Right atrium auricular region (tissue), 2 donors: ENCODE results near the gene NCOA6. TPM values are rescaled to one million over a fixed set of nuclear protein-coding genes. Genes with fewer than 3 reads are reported as not detected.

Experiments
- DNase-seq: peaks from one replicate; pipeline ENCODE4 v3.0.0-alpha.2; 2019; ENCODE audit warnings: low spot score
- H3K27ac ChIP-seq, 2 donors: fragments of 200-600 bp; sonication (generic); 1 replicate in 1 of 2; 2 replicates in 1 of 2; pipeline ENCODE4 v1.5.1; 2016 to 2019
- H3K27me3 ChIP-seq, 2 donors: fragments of 200-600 bp; sonication (generic); one replicate each; pipeline versions ENCODE4 v1.5.1 to v1.6.0; 2017 to 2019
- H3K36me3 ChIP-seq: fragments of 200-600 bp; sonication (generic); one replicate; pipeline ENCODE4 v1.5.1; 2016
- H3K4me1 ChIP-seq, 2 donors: fragments of 200-600 bp; sonication (generic); one replicate each; pipeline versions ENCODE4 v1.5.1 to v1.6.0; 2017 to 2019
- H3K4me3 ChIP-seq, 2 donors: fragments of 200-600 bp; sonication (generic); 1 replicate in 1 of 2; 2 replicates in 1 of 2; pipeline ENCODE4 v1.5.1; 2017 to 2019; ENCODE audit warnings: mild to moderate bottlenecking in 1 of 2, moderate library complexity in 1 of 2
- H3K9me3 ChIP-seq, 2 donors: fragments of 200-600 bp; sonication (generic); one replicate each; pipeline ENCODE4 v1.5.1; 2019
- total RNA-seq, 2 donors: library from RNA; depleted of rRNA; stranded (reverse); fragments of >200 nt; gene quantifications; one replicate each; pipeline ENCODE4 v1.1.0, GENCODE V29; 2016
- TF ChIP-seq, protein P1 (sequence below), 2 donors: fragments of 200-600 bp; sonication (generic); IDR thresholded peaks; one replicate each; pipeline ENCODE4 v1.5.1; 2019; ENCODE audit warnings: antibody characterized with exemption in 2 of 2

NCOA6 gene
- total RNA-seq, 2 donors from 2014 or later = 18.2 to 18.4 TPM

DNA sequence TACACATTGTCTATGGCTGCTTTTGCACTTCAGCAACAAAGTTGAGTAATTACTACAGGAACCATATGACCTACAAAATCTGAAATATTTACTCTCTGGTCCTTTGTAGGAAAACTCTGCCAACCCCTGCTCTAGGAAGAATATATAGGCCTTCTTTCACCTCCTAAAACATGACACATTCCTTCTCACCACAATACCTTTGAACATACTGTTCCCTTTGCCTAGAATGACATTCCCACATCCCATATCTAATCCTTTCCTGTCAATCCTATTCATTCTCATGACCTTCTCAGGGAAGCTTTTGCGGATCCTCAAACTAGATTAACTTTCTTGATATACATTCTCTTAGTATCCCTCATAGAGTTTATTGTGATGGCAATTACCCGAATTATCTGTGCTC lies 18.0 kb upstream of the NCOA6 start:
- no peak for DNase-seq
- Histone ChIP-seq H3K9me3 (no peaks in the 10 kb centered on the region), H3K36me3 (peaks cover 13% of the 10 kb centered on the region), H3K4me3 (no peak overlapping the region), H3K27me3 (no peaks in the 10 kb centered on the region), H3K27ac (no peak overlapping the region), H3K4me1 (no peaks in the 10 kb centered on the region)
- TF ChIP-seq, protein P1, sequence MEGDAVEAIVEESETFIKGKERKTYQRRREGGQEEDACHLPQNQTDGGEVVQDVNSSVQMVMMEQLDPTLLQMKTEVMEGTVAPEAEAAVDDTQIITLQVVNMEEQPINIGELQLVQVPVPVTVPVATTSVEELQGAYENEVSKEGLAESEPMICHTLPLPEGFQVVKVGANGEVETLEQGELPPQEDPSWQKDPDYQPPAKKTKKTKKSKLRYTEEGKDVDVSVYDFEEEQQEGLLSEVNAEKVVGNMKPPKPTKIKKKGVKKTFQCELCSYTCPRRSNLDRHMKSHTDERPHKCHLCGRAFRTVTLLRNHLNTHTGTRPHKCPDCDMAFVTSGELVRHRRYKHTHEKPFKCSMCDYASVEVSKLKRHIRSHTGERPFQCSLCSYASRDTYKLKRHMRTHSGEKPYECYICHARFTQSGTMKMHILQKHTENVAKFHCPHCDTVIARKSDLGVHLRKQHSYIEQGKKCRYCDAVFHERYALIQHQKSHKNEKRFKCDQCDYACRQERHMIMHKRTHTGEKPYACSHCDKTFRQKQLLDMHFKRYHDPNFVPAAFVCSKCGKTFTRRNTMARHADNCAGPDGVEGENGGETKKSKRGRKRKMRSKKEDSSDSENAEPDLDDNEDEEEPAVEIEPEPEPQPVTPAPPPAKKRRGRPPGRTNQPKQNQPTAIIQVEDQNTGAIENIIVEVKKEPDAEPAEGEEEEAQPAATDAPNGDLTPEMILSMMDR (IDR thresholded peaks at IDR 0.05) = no peak

DNA sequence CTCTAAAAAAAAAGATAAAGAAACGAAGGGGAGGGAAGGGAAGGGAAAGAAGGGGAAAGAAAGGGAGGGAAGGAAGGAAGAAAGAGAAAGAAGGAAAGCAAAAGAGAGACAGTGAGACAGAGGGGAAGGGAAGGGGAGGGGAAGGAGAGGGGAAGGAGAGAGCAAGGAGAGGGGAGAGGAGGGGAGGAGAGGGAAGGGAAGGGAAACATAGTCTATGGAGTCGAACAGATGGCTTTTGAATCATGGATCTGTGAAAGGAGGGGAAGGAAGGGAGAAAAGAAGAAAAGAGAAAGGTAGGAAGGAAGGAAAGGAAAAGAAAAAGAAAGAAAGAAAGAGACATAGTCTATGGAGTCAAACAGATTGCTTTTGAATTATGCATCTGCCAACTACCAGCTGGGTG lies 16.7 kb upstream of the NCOA6 start:
- H3K4me1 ChIP-seq = no peaks in the 10 kb centered on the region
- no peak overlapping the region for H3K4me3 ChIP-seq
- H3K9me3 ChIP-seq = no peaks in the 10 kb centered on the region
- H3K27me3 ChIP-seq = no peaks in the 10 kb centered on the region
- TF ChIP-seq, protein P1 (IDR thresholded peaks at IDR 0.05) = no peak
- no peak for DNase-seq
- no peak overlapping the region for H3K27ac ChIP-seq
- peaks cover 1% of the 10 kb centered on the region for H3K36me3 ChIP-seq

DNA sequence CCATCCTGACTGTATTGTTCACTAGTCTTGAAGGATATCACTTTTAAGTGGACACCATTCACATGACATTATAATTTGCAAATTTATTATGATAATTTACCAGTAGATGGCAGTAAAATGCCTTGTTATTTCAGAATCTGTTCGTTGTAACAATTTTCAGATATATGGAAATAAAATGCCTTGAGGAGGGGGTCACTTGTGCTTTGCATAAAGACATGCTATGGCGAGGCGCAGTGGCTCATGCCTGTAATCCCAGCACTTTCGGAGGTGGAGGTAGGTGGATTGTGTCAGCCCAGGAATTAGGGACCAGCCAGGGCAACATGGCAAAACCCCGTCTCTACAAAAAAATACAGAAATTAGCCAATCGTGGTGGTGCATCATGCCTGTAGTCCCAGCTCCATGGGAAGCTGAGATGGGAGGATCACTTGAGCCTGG lies 9.0 kb upstream of the NCOA6 start:
- TF ChIP-seq, protein P1 (IDR thresholded peaks at IDR 0.05) = peak in 1 of 2 donors; percentile 60
- Histone ChIP-seq H3K4me1 (no peaks in the 10 kb centered on the region), H3K27me3 (no peaks in the 10 kb centered on the region), H3K27ac (no peak overlapping the region), H3K36me3 (no peaks in the 10 kb centered on the region), H3K4me3 (no peak overlapping the region), H3K9me3 (no peaks in the 10 kb centered on the region)
- no peak for DNase-seq

GRCh38 chr20:34831936-34832335 lies 6.5 kb upstream of the NCOA6 start:
- no peaks in the 10 kb centered on the region for H3K9me3 ChIP-seq
- no peak overlapping the region for H3K4me3 ChIP-seq
- H3K4me1 ChIP-seq = no peaks in the 10 kb centered on the region
- TF ChIP-seq, protein P1 (IDR thresholded peaks at IDR 0.05) = no peak
- DNase-seq = no peak
- H3K36me3 ChIP-seq = no peaks in the 10 kb centered on the region
- H3K27me3 ChIP-seq = no peaks in the 10 kb centered on the region
- H3K27ac ChIP-seq = no peak overlapping the region

GRCh38 chr20:34829191-34829590 lies 3.7 kb upstream of the NCOA6 start:
- Histone ChIP-seq H3K27me3 (no peaks in the 10 kb centered on the region), H3K9me3 (no peaks in the 10 kb centered on the region), H3K4me3 (no peak overlapping the region), H3K4me1 (peaks cover 0 to 10% of the 10 kb centered on the region in 2 donors), H3K27ac (no peak overlapping the region), H3K36me3 (no peaks in the 10 kb centered on the region)
- no peak for DNase-seq
- TF ChIP-seq, protein P1 (IDR thresholded peaks at IDR 0.05) = no peak

DNA sequence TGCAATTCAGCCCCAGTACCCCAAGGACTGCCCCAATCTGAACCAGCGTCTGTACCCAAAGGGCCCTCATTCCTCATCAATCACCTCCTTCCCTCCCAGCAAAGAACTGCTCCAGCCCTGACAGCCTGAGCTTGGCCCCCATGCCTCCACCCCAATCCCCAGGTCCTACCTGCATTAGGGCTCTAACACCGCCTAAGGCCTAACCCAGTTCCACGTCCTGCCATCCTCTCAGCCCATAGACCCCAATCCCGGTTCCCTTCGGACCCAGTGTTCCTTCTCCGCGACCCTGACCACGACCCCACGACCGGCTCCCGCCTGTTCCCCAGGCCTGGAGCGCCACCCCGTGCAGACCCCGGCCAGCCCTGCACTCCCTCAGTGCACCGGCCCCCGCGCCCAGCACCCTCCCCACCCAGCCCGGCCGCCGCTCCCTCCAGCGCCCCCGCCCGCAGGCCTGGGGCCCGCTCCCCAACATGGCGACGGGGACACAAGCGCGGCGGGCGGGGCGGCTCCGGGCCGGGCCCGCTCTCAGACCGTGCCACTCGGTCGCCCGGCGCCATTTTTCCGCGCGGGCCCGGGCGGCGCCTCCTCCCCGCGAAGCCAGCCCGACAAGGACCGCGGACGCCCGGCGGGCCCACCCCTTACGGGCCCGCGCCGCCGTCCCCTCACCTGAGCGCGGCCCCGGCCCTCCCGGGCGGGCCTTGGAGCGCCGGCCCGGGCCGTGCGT lies 483 bp downstream of the NCOA6 start:
- TF ChIP-seq, protein P1 (IDR thresholded peaks at IDR 0.05) = peak in 1 of 2 donors; percentile 33
- Histone ChIP-seq H3K4me1 (peaks cover 0 to 26% of the 10 kb centered on the region in 2 donors), H3K36me3 (no peaks in the 10 kb centered on the region), H3K9me3 (no peaks in the 10 kb centered on the region), H3K4me3 (peak overlapping the region; percentile 84 to 98), H3K27me3 (no peaks in the 10 kb centered on the region), H3K27ac (peak overlapping the region; percentile 86 to 90)
- DNase-seq = no peak
